Activated CD4-positive, alpha-beta T cell treated with anti-CD3 and anti-CD28 coated beads for 1 hour (primary cell): Measurements from ENCODE around the gene INF2.
"Not testable (repeated sequence)": the region's sequence is repeated elsewhere in the genome, so short reads cannot be mapped to it uniquely, and the experiment has no call there.

ENCODE experiments used
- DNase-seq: peaks from one replicate; pipeline ENCODE4 v3.0.0-alpha.2; 2020

Gene INF2

DNA sequence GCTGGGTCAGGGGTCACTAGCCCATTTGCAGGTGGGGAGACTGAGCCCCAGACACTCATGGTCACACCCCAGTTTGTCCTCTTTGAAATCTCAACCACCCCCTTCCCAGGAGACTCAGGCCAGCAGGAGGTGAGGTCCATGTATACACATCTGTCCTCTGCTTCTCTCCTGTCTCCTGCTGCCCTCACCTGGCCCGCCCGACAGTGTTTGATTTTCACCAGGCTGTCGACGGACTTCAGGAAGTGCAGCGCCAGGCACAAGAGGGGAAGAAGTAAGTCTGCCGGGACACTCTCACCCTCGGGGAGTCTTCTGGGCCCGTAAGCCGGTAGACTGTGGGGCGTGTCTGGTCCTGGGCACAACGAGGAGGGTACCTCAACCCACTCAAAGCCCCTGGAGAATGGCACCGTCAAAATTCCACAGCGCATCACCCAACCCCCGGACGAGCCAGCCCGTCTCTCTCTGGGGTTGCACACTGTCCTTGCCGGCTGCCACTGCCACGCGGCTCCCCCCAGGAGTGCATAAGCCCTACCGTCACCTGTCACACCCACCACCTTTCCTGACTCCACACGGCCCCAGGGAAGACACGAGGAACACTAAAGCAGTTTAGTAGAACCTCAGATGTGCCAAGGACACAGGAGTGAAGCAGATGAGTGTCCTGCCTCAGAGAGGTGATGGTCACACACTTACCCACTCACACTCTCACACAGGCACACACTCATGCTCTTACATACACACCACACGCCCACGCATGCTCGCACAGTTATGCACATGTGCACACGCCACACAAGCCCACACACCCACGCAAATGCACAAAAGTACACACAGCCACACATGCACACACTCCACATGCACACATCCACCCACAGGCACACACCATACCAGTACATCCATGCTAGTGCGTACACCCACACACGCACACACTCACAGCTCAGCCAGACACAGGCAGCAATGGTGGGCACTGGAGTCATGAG, 50.4 kb downstream of the INF2 start:
- no peak for DNase-seq

DNA sequence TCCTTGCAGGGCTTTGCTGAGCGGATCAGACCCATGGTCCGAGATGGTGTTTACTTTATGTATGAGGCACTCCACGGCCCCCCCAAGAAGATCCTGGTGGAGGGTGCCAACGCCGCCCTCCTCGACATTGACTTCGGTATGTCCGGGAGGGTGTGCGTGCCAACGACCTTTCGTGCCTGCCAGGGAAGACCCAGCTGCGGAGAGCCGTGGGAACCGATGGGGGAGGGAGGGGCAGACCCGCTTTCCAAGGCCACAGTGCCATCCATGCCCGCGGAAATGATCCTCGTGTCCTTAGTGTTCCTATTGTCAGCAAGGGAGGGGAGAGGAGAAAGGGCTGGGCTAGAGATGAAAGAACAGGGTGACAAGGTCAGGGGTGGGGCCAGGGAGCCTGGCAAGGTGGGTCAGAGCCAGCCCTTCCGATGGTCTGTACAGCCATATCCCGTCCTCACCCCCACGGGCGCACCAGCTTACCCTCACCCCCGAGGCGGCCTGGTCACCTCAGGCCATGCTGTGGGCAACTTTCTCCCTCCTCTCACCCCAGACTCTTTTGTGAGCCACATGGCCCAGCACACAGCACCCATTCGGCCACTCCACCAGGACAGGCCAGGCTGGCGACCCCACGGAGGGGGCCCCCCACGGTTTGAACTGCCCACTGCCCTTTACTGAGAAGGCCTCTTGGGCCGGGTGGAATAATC, 51.8 kb downstream of the INF2 start:
- DNase-seq = no peak

DNA sequence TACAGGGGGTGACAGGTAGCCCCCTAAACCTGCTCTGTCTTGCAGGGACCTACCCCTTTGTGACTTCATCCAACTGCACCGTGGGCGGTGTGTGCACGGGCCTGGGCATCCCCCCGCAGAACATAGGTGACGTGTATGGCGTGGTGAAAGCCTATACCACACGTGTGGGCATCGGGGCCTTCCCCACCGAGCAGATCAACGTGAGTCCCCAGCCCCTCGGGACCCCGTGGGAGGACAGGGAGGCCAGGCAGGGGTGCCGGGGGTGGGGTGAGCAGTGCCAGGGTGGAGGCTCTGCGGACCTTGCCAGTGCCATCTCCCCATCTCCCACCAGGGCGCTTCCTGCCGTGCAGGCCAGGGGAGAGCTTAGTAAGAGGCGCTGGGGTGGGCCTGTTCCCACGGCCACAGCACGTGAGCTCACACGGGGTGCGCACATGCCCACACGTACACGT, 52.4 kb downstream of the INF2 start:
- DNase-seq = no peak

DNA sequence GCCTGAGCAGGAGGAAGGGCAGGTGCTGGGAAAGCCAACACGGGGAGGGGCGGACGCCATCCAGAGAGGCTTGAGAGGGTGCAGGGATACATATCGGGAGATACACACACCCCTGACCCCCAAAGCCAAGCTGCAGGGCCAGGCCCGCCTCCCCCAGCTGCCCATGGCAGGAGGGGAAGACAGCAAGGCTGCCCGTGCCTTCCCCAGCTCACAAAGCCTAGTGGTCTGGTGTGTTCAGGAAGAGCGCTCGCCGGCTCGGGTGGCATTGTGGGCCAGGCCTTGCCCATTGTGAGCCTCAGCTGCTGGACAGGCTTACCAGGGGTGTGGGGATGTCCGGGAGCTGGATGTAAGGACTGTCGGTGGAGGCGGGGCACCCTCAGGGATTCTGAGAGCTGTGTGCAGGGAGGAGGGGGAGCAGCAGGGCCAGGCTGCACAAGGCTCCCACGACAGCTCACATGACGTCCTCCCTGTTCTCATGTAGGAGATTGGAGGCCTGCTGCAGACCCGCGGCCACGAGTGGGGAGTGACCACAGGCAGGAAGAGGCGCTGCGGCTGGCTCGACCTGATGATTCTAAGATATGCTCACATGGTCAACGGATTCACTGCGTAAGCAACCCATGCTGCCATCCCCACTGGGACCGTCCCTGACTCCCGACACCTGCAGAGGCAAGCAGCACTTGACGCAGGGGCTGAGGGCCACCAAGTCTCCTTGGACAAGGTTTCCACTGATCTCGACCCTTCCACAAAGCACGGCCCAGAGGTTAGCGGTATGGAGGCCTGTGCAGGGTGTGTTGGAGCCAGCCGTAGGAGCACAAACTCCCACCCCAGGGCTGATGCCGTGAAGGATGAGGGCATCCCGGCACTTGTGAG, 53.4 kb downstream of the INF2 start:
- DNase-seq = no peak

DNA sequence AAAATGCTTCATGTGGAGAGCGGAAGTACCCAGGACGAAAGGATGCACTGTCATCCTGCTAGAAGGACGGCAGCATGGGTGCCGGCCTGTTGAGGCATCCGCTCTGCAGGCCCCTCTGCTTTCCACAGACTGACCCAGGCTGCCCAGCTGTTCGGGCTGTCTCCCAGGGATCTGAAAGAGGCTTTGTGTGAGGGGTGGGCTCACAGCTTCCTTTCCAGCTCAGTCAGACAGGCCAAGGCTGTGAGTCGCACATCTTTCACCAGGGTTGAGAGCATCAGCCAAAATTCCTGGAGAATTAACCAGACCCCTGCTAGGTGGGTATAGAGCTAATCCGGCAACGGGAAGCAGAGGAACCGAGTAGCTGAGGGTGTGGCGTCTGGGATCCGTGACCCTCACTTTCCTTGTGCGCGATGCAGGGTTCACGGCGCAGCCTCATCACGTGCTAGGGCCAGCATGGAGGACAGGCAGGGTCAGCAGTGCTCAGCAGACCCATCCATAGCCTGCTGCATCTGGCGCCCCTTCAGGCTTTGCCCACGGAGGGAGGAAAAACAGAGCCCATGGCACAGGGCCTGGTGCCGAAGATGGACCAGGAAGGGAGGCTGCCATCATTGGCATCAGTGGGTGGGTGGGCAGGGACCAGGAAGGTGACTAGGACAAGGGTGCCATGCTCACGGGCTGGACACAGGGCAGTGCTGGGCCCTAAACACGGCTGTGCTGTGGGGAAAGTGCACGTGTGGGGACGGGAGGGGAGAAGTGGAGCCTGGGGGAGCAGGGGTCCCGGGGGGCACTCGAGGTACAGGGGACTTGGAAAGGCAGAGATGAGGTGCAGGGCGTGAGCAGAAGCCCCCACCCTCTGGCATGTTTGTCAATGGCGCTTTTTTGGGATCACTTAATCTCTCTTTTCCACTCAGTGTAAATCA, 54.3 kb downstream of the INF2 start:
- no peak for DNase-seq

DNA sequence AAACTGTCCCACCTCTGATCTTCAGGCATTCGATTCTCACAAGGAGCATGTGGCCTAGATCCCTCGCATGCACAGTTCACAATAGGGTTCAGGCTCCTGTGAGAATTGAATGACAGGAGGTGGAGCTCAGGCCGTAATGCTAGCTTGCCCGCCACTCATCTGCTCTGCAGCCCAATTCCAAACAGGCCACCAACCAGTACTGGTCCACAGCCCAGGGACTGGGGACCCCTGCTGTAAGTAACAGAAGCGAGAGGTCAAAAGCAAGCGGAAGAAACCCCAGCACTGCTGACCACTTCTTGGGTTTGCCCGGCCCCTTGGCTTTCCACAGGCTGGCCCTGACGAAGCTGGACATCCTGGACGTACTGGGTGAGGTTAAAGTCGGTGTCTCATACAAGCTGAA, 55.1 kb downstream of the INF2 start:
- no peak for DNase-seq

DNA sequence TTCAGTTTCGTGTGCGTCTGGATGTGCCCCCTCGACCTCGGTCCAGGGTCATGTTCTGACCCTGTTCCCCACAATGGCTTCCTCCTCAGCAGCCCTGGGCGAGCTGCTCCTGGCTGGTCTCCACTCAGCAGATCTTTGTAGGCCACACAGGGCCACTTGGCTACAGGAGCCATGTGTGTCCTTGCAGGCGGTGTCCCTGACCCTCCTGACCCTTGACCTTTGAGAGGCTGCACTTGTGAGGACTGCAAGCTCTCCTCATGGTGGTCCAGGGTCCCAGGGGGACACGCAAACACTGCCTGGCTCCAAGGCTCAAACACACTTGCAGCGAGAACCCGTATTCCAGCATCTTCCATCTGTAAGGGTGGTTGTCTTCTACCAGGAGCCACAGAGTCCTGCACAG, 56.0 kb downstream of the INF2 start:
- DNase-seq = no peak

DNA sequence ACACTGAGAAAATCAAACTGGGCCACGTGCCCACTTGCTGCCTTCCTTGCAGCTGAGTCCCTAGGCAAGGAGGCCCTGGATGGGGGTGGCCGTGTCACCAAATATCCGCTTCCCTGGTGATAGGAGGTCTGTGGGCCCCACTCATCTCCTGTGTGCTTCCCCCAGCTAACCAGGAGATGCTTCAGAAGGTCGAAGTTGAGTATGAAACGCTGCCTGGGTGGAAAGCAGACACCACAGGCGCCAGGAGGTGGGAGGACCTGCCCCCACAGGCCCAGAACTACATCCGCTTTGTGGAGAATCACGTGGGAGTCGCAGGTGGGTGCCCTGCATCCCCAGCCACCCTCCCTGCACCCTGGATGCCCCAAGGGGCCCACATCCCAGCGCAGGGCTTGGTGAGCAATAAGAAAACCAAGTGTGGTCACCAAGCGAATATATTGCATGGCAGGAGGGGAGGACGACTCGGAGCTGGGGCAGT, 56.7 kb downstream of the INF2 start:
- no peak for DNase-seq

DNA sequence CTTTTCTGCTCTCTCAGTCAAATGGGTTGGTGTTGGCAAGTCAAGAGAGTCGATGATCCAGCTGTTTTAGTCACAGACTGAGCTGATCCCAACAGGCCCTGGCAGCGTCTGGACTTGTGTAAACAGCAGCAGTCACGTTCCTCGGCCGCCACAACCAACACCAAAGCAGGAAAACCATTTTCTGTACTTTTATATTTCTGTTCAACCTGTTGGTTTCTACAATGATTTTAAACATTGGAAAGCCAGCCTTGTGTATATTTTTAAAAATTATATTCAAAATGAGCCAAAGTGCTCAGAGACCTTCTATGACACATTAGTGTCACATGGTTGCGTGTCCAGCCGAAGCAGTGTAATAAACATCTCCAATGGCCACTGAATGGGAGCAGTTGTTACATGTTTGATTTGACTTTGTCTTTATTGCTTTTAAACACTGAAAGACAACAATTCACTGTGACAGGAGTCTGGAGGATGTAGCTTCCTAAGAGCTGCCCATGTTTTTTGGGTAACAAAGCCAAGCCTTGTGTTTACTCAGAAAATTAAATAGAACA, 57.6 kb downstream of the INF2 start:
- DNase-seq = no peak

DNA sequence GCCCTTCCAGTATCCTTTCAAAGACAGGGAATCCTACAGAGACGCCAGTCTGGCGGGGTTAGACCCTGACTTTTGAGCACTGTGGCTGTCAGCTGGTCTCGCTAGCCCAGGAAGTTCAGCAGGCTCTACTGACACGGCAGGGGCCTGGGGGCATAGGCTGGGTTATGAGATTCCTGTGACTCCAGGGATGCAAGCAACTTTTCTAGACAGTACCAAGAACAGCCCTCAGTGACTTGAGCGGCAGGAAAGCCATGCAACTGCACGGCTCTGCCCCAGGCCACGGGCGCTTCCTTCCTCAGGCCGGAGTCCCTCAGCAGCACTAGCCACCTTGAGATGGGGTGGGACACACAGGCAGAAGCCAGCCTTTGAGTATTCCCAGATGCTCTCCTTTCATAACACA, 58.5 kb downstream of the INF2 start:
- DNase-seq = no peak

DNA sequence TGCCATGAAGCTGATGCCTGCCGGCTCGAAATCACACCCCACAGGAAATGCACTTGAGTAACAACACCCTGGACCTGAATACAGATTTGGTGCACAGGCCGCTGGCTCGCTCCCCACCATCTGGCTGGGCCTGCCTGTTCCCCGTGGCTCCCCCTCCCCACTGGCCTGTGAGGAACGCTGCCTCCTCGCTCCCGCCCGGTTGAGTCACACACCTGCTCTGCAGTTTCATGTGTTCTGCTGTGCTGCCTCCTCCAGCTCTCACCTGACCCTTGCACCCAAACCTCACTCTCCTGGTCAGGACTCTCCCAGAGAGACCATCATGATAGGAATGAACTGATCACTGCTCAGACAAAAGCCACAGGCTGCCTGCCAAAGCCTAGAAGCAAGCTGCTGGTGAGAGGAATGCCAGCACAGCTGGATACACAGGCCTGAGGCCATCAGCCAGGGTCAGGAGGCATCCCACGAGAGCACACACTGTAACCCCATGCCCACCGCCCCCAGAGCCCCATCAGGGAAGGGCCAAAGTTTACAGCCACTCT, 59.8 kb downstream of the INF2 start:
- no peak for DNase-seq

DNA sequence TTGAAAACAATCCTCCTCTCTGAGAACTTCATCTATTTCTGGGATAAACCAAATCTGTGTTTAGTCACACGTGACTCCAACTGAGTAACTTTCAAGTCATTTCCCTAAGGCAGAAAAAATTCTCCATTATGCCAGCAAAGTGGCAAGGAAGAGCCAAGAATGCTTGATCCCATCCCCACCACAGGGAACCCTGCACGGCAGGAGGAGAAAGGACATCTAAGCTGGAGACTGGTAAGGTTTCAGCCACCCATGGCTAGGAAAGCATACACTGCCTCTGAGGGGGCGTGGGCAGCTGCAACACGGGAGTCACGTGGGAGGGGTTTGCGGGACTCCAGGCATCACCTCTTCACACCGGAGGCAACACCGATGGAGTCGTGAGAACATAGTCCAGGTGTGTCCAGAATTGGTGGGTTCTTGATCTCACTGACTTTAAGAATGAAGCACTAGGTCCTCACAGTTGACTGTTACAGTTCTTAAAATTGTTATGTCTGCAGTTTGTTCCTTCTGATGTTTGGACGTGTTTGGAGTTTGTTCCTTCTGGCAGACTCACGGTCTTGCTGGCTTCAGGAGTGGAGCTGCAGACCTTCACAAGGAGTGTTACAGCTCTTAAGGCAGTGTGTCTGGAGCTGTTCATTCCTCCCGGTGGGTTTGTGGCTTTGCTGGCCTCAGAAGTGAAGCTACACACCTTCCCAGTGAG, 60.8 kb downstream of the INF2 start:
- no peak for DNase-seq

DNA sequence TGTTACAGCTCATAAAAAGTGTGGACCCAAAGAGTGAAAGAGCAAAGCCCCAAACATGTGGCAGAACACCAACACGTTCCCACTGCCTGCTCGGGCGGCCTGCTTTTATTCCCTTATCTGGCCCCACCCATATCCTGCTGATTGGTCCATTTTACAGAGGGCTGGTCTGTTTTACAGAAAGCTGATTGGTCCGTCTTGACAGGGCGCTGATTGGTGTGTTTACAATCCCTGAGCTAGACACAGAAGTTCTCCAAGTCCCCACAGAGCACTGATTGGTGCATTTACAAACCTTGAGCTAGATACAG, 61.3 kb downstream of the INF2 start:
- DNase-seq = not testable (repeated sequence)

DNA sequence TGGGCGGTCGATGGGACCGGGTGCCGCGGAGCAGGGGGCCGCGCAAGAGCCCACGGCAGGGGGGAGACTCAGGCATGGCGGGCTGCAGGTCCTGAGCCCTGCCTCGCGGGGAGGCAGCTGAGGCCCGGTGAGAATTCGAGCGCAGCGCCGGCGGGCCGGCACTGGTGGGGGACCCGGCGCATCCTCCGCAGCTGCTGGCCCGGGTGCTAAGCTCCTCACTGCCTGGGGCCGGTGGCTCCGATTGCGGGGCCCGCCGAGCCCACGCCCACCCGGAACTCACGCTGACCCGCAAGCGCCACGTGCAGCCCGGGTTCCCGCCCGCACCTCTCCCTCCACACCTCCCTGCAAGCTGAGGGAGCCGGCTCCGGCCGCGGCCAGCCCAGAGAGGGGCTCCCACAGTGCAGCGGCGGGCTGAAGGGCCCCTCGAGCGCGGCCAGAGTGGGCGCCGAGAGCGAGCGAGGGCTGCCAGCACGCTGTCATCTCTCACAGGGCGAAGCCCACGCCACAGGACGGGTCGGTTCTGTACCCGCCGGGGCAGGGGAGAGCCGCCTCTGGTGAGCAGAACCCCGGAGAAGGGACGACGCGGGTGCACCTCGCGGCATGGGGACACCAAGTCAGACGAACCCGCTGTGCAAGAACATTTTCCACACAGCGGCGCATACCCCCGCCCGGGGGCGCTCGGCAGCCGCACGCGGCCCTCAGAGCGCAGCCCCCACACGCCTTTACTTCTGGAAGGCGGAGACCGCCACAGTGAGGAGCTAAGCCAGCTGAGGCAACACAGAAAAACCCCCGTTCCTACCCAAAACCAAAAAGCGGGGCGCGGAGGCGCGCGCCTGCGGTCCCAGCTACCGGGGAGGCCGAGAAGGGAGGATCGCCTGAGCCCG, 62.4 kb downstream of the INF2 start:
- peak; percentile 17 for DNase-seq

DNA sequence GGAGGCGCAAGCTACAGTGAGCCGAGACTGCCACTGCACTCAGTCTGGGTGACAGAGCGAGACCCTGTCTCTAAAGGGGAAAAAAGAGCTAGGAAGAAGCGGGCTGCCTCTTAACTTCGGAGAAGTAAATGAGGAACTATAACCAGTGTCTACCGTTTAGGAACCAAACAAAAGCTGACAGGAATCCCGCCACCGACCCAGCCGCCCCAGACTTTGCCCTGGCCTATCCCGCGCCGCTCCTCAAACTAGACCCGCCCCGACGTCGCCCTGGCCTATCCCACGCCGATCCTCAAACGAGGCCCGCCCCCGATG, 63.0 kb downstream of the INF2 start:
- DNase-seq = no peak

DNA sequence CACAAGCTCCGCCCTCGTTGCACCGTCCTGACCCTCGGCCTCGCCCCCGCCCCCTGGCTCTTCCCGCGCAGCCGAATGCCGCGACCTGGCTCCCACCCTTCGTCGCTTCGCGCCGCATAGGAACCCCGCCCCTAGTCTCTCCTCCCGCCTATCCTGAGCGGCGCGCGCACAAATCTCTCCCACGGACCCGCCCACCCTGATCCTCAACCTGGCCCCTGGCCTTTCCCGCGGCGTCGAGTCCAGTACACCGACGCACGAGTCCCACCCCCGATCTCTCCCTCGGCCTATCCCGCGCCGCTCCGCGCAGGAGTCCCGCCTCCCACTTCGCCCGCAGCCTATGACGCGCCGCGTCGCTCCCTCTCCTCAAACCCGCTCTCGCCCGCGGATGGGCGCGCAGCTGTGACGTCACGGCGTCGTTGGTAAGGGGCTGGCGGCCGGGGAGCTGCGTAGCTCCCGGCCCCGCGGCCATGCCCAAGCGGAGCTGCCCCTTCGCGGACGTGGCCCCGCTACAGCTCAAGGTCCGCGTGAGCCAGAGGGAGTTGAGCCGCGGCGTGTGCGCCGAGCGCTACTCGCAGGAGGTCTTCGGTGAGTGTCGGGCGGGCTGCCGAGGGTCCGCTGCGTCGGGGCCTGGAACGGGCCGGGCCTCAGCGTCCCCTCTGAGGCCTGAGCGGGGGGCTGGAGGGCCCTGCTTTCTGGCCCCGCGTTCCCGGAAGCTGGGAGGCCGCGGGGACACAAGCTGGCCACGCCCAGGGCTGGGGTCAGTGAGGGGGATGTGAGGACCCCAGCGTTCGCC, 63.5 kb downstream of the INF2 start, which contains the start of gene SIVA1:
Gene SIVA1 (plus strand): TSS at position 413 of the 793 bp plus-strand sequence. CDS start 55 bp downstream, at position 468.
- DNase-seq = peak; percentile 99

DNA sequence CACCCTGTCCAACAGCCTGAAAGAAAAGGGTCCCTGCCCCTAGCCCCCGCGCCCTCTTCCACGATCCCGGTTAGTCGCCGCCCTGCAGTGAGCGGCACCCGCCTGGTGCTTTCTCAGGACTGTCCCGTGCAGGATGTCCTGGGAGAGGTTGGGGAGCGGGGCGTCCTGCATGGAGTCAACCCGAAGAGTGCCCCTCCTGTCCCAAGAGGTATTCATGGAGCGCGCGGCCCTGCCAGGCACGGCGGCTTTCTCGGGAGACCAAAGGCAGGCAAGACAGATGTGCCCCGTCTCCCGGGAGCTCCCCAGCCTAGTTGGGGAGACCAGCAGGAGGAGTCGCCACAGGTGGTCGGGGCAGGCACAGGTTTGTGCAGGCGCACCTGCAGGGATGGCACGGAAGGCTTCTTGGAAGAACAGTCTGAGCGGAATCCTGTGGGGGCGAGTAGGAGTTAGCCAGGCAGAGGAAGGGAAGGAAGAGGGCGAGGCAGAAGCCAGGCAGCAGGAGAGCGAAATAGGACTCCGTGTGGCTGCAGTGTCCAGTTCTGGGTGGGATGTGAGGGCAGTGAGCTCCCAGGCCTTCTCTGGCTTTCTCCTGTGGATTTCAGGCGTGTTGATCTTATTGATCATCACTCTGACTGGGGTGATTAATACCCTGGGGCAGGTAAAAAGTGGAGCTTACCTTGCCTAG, 64.3 kb downstream of the INF2 start:
- DNase-seq = no peak

DNA sequence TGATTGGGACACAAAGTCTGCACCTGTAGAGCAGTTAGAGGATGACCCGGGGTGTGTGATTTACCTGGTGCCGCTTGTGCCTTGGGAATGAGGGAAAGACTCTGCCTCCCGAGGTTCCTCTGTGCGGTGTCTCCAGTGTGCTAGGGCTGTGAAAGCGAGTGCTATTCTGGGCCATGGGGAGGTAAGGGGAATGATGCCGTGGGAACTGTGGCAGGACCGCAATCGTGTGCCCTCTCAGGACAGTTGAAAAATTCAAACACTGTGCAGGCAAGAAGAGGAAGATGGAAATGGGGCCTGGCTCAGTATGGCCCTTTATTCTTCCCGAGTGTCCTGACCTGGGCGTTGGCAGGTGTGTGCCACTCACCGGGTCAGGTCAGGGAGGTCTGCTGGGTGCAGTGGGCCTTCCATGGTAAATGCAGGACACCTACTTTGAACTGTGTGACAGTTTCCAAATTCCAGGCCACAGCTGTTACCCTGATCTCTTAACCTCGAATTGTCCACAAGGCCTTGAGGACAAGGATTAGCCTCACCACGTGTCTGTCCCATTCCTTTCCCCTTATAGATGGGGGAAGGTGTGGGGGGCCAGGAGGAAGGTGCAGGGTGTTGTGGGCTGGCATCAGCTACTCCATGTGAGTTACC, 64.9 kb downstream of the INF2 start:
- no peak for DNase-seq
